Neural cell (in vitro differentiated cells): ENCODE data around the gene C10orf143. TPM values are rescaled to one million over a fixed set of nuclear protein-coding genes. Genes with fewer than 3 reads are reported as not detected.

ENCODE experiments used
- H2AFZ ChIP-seq: fragments of 200-600, 300-800 bp; sonication (generic), shearing (Covaris generic); 2 replicates; pipeline ENCODE4 v1.6.0; 2014; ENCODE audit warnings: low read depth, mild to moderate bottlenecking, antibody characterized with exemption, low read length, moderate library complexity
- H3F3A ChIP-seq: fragments of 200-600 bp; shearing (Covaris generic); 2 replicates; pipeline ENCODE4 v1.6.1; 2016; ENCODE audit warnings: mild to moderate bottlenecking, moderate library complexity, mixed read lengths, antibody characterized with exemption, low read length; ENCODE audit not compliant: insufficient read depth, poor library complexity, severe bottlenecking
- H3K27ac ChIP-seq: fragments of 200-600, 300-800 bp; sonication (generic), shearing (Covaris generic); 2 replicates; pipeline ENCODE4 v1.5.1; 2014; ENCODE audit warnings: mild to moderate bottlenecking, low read length, moderate library complexity
- H3K27me3 ChIP-seq: fragments of 300-800, 200-600 bp; sonication (generic), shearing (Covaris generic); 2 replicates; pipeline ENCODE4 v1.6.0; 2014; ENCODE audit warnings: mild to moderate bottlenecking, low read depth, low read length, moderate library complexity; ENCODE audit not compliant: insufficient read depth
- H3K36me3 ChIP-seq: fragments of 300-800, 200-600 bp; sonication (generic), shearing (Covaris generic); 2 replicates; pipeline ENCODE4 v1.5.1; 2014; ENCODE audit warnings: mild to moderate bottlenecking, antibody characterized with exemption, low read length, moderate library complexity; ENCODE audit not compliant: insufficient read depth
- H3K4me2 ChIP-seq: fragments of 300-800, 200-600 bp; sonication (generic), shearing (Covaris generic); 2 replicates; pipeline ENCODE4 v1.6.0; 2014; ENCODE audit warnings: mild to moderate bottlenecking, low read length
- H3K4me3 ChIP-seq: fragments of 300-800, 200-600 bp; sonication (generic), shearing (Covaris generic); 2 replicates; pipeline ENCODE4 v1.5.1; 2014; ENCODE audit warnings: mild to moderate bottlenecking, low read length, moderate library complexity
- H3K79me2 ChIP-seq: fragments of 200-600 bp; shearing (Covaris generic); replicated peaks from 2 replicates; pipeline ENCODE4 v1.6.0; 2014; ENCODE audit warnings: mild to moderate bottlenecking, low read length, moderate library complexity; ENCODE audit not compliant: insufficient read depth
- H3K9ac ChIP-seq: fragments of 300-800, 200-600 bp; sonication (generic), shearing (Covaris generic); 2 replicates; pipeline ENCODE4 v1.6.1; 2016; ENCODE audit warnings: mild to moderate bottlenecking, low read length, mixed read lengths
- H3K9me2 ChIP-seq: fragments of 200-600 bp; shearing (Covaris generic); 2 replicates; pipeline ENCODE4 v1.6.1; 2016; ENCODE audit warnings: mild to moderate bottlenecking, low read length, mixed read lengths; ENCODE audit not compliant: insufficient read depth
- H3K9me3 ChIP-seq: fragments of 200-600, 300-800 bp; sonication (generic), shearing (Covaris generic); 2 replicates; pipeline ENCODE4 v1.6.1; 2016; ENCODE audit warnings: mild to moderate bottlenecking, mixed run types, low read length, moderate library complexity, mixed read lengths
- H4K20me1 ChIP-seq: fragments of 200-600 bp; shearing (Covaris generic); 2 replicates; pipeline ENCODE4 v1.6.1; 2016; ENCODE audit warnings: mild to moderate bottlenecking, mixed run types; ENCODE audit not compliant: insufficient read depth
- CTCF ChIP-seq: fragments of 450-650 bp; IDR thresholded peaks from 2 replicates; pipeline ENCODE4 v1.5.1; 2014; ENCODE audit warnings: antibody characterized with exemption, mild to moderate bottlenecking, moderate library complexity; ENCODE audit not compliant: poor library complexity, severe bottlenecking
- EP300 ChIP-seq: fragments of 450-650 bp; conservative IDR thresholded peaks from 2 replicates; pipeline ENCODE4 v1.6.1; 2014; ENCODE audit warnings: antibody characterized with exemption, mild to moderate bottlenecking, moderate library complexity; ENCODE audit not compliant: poor library complexity, severe bottlenecking
- EZH2 ChIP-seq: fragments of 200-600, 300-800 bp; shearing (Covaris generic), sonication (generic); IDR thresholded peaks from 2 replicates; pipeline ENCODE4 v1.6.1; 2014; ENCODE audit warnings: antibody characterized with exemption, low read length, borderline replicate concordance, mild to moderate bottlenecking; ENCODE audit not compliant: insufficient read depth, poor library complexity, severe bottlenecking
- MXI1 ChIP-seq: fragments of 450-650 bp; conservative IDR thresholded peaks from 2 replicates; pipeline ENCODE4 v1.6.1; 2014; ENCODE audit warnings: antibody characterized with exemption, mild to moderate bottlenecking; ENCODE audit not compliant: poor library complexity, severe bottlenecking
- POLR2AphosphoS5 ChIP-seq: IDR thresholded peaks from 2 replicates; pipeline ENCODE4 v1.6.1; 2012
- RAD21 ChIP-seq: fragments of 450-650 bp; conservative IDR thresholded peaks from 2 replicates; pipeline ENCODE4 v1.6.1; 2014; ENCODE audit warnings: antibody characterized with exemption, mild to moderate bottlenecking, moderate library complexity
- REST ChIP-seq: IDR thresholded peaks from 2 replicates; pipeline ENCODE4 v1.6.1; 2012; ENCODE audit warnings: borderline replicate concordance
- SMC3 ChIP-seq: fragments of 450-650 bp; conservative IDR thresholded peaks from 2 replicates; pipeline ENCODE4 v1.6.1; 2014; ENCODE audit warnings: antibody characterized with exemption, mild to moderate bottlenecking, moderate library complexity; ENCODE audit not compliant: poor library complexity
- TAF1 ChIP-seq: IDR thresholded peaks from 2 replicates; pipeline ENCODE4 v1.6.1; 2012; ENCODE audit warnings: low read depth
- polyA plus RNA-seq: library from polyadenylated mRNA; depleted of rRNA; stranded (reverse); fragments of >200 nt; gene quantifications from 2 replicates; pipeline ENCODE4 v1.2.3, GENCODE V29; 2014

Gene C10orf143
- polyA plus RNA-seq, 1 donor from 2014 or later = 1.4 TPM

- H3K27ac ChIP-seq = no peak overlapping the region
- H3K9me2 ChIP-seq = no peaks in the 10 kb centered on the region
- H3K27me3 ChIP-seq = no peaks in the 10 kb centered on the region
- no peak overlapping the region for H2AFZ ChIP-seq
- no peak overlapping the region for H3K9ac ChIP-seq
- H3F3A ChIP-seq = no peaks in the 10 kb centered on the region
- no peak overlapping the region for H3K4me2 ChIP-seq
- H4K20me1 ChIP-seq = no peaks in the 10 kb centered on the region
- no peaks in the 10 kb centered on the region for H3K79me2 ChIP-seq
- no peak for TF ChIP-seq MXI1
- TF ChIP-seq TAF1 = no peak
- TF ChIP-seq REST = no peak
- no peak for TF ChIP-seq EP300
- H3K4me3 ChIP-seq = no peak overlapping the region
- no peaks in the 10 kb centered on the region for H3K36me3 ChIP-seq
- H3K9me3 ChIP-seq = no peaks in the 10 kb centered on the region
Measured at GRCh38 chr10:130025811-130026485, 84.7 kb downstream of the C10orf143 start.

GRCh38 chr10:130025326-130025725, 85.3 kb downstream of the C10orf143 start:
- H3K9ac ChIP-seq = no peak overlapping the region
- no peaks in the 10 kb centered on the region for H3K9me3 ChIP-seq
- H3K36me3 ChIP-seq = no peaks in the 10 kb centered on the region
- no peaks in the 10 kb centered on the region for H4K20me1 ChIP-seq
- no peak overlapping the region for H3K27ac ChIP-seq
- H3K4me2 ChIP-seq = no peak overlapping the region
- H3K9me2 ChIP-seq = no peaks in the 10 kb centered on the region
- no peak for TF ChIP-seq EZH2
- TF ChIP-seq REST = no peak
- H2AFZ ChIP-seq = no peak overlapping the region
- no peaks in the 10 kb centered on the region for H3K27me3 ChIP-seq
- H3K4me3 ChIP-seq = no peak overlapping the region
- H3F3A ChIP-seq = no peaks in the 10 kb centered on the region
- no peaks in the 10 kb centered on the region for H3K79me2 ChIP-seq

GRCh38 chr10:130024779-130025325, 85.8 kb downstream of the C10orf143 start:
- H3K4me3 ChIP-seq = no peak overlapping the region
- no peaks in the 10 kb centered on the region for H4K20me1 ChIP-seq
- H3K27ac ChIP-seq = no peak overlapping the region
- H3K9ac ChIP-seq = no peak overlapping the region
- no peak overlapping the region for H2AFZ ChIP-seq
- H3K27me3 ChIP-seq = no peaks in the 10 kb centered on the region
- no peaks in the 10 kb centered on the region for H3K9me2 ChIP-seq
- H3K79me2 ChIP-seq = no peaks in the 10 kb centered on the region
- no peak overlapping the region for H3K4me2 ChIP-seq
- H3K36me3 ChIP-seq = no peaks in the 10 kb centered on the region
- no peaks in the 10 kb centered on the region for H3F3A ChIP-seq
- no peaks in the 10 kb centered on the region for H3K9me3 ChIP-seq
- TF ChIP-seq CTCF (no peak), POLR2AphosphoS5 (no peak), TAF1 (no peak), SMC3 (no peak), EP300 (no peak), RAD21 (no peak), MXI1 (no peak), EZH2 (no peak)
